HEK293 (cell line): ENCODE measurements around the gene DNASE1.

Source experiments
- CTCF ChIP-seq: fragments of 450-650 bp; formaldehyde crosslinking; IDR thresholded peaks from 2 replicates; pipeline ENCODE4 v1.5.1; 2016; ENCODE audit warnings: missing biosample characterization, missing genetic modification characterization
- HOXC10 ChIP-seq: sonication (generic); formaldehyde crosslinking; IDR thresholded peaks from 2 replicates; pipeline ENCODE4 v1.8.1; 2023; ENCODE audit warnings: mild to moderate bottlenecking, missing genetic modification reagents
- KLF10 ChIP-seq: fragments of 450-650 bp; IDR thresholded peaks from 2 replicates; pipeline ENCODE4 v1.5.1; 2018; ENCODE audit warnings: missing biosample characterization, mild to moderate bottlenecking, missing genetic modification characterization
- KLF16 ChIP-seq: fragments of 450-650 bp; formaldehyde crosslinking; IDR thresholded peaks from 2 replicates; pipeline ENCODE4 v1.5.1; 2017; ENCODE audit warnings: missing biosample characterization, missing genetic modification characterization
- PRDM10 ChIP-seq: fragments of 450-650 bp; formaldehyde crosslinking; IDR thresholded peaks from 2 replicates; pipeline ENCODE4 v1.5.1; 2016; ENCODE audit warnings: missing biosample characterization, missing genetic modification characterization
- REST ChIP-seq: fragments of 450-650 bp; formaldehyde crosslinking; IDR thresholded peaks from 2 replicates; pipeline ENCODE4 v1.5.1; 2016; ENCODE audit warnings: missing biosample characterization, missing genetic modification characterization
- SP2 ChIP-seq: fragments of 450-650 bp; formaldehyde crosslinking; IDR thresholded peaks from 2 replicates; pipeline ENCODE4 v1.5.1; 2016; ENCODE audit warnings: missing biosample characterization, missing genetic modification characterization
- ZBTB20 ChIP-seq: fragments of 450-650 bp; formaldehyde crosslinking; IDR thresholded peaks from 2 replicates; pipeline ENCODE4 v1.5.1; 2016; ENCODE audit warnings: missing biosample characterization, missing genetic modification characterization
- ZBTB8A ChIP-seq: fragments of 450-650 bp; formaldehyde crosslinking; IDR thresholded peaks from 2 replicates; pipeline ENCODE4 v1.5.1; 2016; ENCODE audit warnings: missing biosample characterization, missing genetic modification characterization
- ZNF404 ChIP-seq: fragments of 450-650 bp; formaldehyde crosslinking; IDR thresholded peaks from 2 replicates; pipeline ENCODE4 v1.5.1; 2017; ENCODE audit warnings: missing biosample characterization, missing genetic modification characterization
- ZNF600 ChIP-seq: fragments of 450-650 bp; formaldehyde crosslinking; IDR thresholded peaks from 2 replicates; pipeline ENCODE4 v1.5.1; 2016; ENCODE audit warnings: missing biosample characterization, missing genetic modification characterization
- ZNF747 ChIP-seq: fragments of 450-650 bp; formaldehyde crosslinking; IDR thresholded peaks from 2 replicates; pipeline ENCODE4 v1.5.1; 2016; ENCODE audit warnings: missing biosample characterization, missing genetic modification characterization
- ZNF785 ChIP-seq: fragments of 450-650 bp; formaldehyde crosslinking; IDR thresholded peaks from 2 replicates; pipeline ENCODE4 v1.5.1; 2016; ENCODE audit warnings: missing biosample characterization, missing genetic modification characterization
- ZSCAN18 ChIP-seq: fragments of 450-650 bp; formaldehyde crosslinking; IDR thresholded peaks from 2 replicates; pipeline ENCODE4 v1.5.1; 2016; ENCODE audit warnings: missing biosample characterization, missing genetic modification characterization

GRCh38 chr16:3637371-3637923, 17.0 kb upstream of the DNASE1 start:
- TF ChIP-seq KLF10 (tag by site-specific recombination) (no peak), REST (tag by site-specific recombination) (no peak), ZBTB20 (tag by site-specific recombination) (no peak), ZNF404 (tag by site-specific recombination) (no peak), ZNF600 (tag by site-specific recombination) (no peak), CTCF (tag by site-specific recombination) (no peak), ZSCAN18 (tag by site-specific recombination) (no peak), KLF16 (tag by site-specific recombination) (no peak), HOXC10 (no peak), PRDM10 (tag by site-specific recombination) (no peak), ZNF747 (tag by site-specific recombination) (no peak), ZNF785 (tag by site-specific recombination) (no peak), ZBTB8A (no peak), SP2 (no peak)
